Fibroblast of lung (primary cell): ENCODE results near the gene GPC5.

Experiments used
- CTCF ChIP-seq, 2 donors: IDR thresholded peaks in 1 of 2; conservative IDR thresholded peaks in 1 of 2; 1 replicate in 1 of 2; 2 replicates in 1 of 2; pipeline ENCODE4 v1.5.1; 2011 to 2012; ENCODE audit warnings: low read length in 2 of 2, control low read depth in 1 of 2, inconsistent platforms in 1 of 2, low read depth in 1 of 2, mild to moderate bottlenecking in 1 of 2
- EZH2 ChIP-seq: IDR thresholded peaks from 2 replicates; pipeline ENCODE4 v1.5.1; 2012; ENCODE audit warnings: low read length, control low read depth, mild to moderate bottlenecking; ENCODE audit errors: missing control alignments

- TF ChIP-seq CTCF (conservative IDR thresholded peaks at IDR 0.05 in 1 of 2, IDR thresholded peaks at IDR 0.05 in 1 of 2; ENCODE audit: low read depth in 1 of 2, low read length in 2 of 2) (no peak), EZH2 (no peak)
Measured at GRCh38 chr13:92804926-92805325, 1406.5 kb downstream of the GPC5 start.
